CD4-positive, alpha-beta T cell (primary cell): Measurements from ENCODE around the gene HECW1. TPM values are rescaled to one million over a fixed set of nuclear protein-coding genes. Genes with fewer than 3 reads are reported as not detected.

ENCODE experiments used
- ATAC-seq: fragments of 200-7000 bp; cut with Tn5 transposase; one replicate; pipeline ENCODE4 v1.10.0; 2022; ENCODE audit warnings: mild to moderate bottlenecking; ENCODE audit not compliant: poor library complexity
- CTCF ChIA-PET: fragments of 350-600 bp; sonication (Branson Sonifier 250); formaldehyde crosslinking; loops from one replicate; lab custom pipeline; 2021; ENCODE audit warnings: antibody characterized with exemption, inconsistent platforms; lab: Charles Lee
- POLR2A ChIA-PET: fragments of 350-600 bp; sonication (Branson Sonifier 250); formaldehyde crosslinking; loops from one replicate; lab custom pipeline; 2021; ENCODE audit warnings: antibody characterized with exemption, inconsistent platforms; lab: Charles Lee
- DNase-seq, 14 experiments: peaks; one replicate each; pipeline ENCODE4 v3.0.0-alpha.2; 2013 to 2020; ENCODE audit warnings: mixed read lengths in 2 of 14
- H3K27ac ChIP-seq, 2 donors: one replicate each; pipeline versions ENCODE4 v1.5.1 to v1.7.0; 2013; ENCODE audit warnings: low read length in 2 of 2, low read depth in 1 of 2, mild to moderate bottlenecking in 1 of 2
- H3K27me3 ChIP-seq, 2 experiments: 1 replicate in 1 of 2; 2 replicates in 1 of 2; pipeline versions ENCODE4 v1.6.1 to v1.7.0; 2013; ENCODE audit warnings: low read length in 2 of 2, control low read depth in 1 of 2, mild to moderate bottlenecking in 1 of 2, moderate library complexity in 1 of 2; ENCODE audit not compliant: insufficient read depth in 2 of 2, control insufficient read depth in 1 of 2
- H3K36me3 ChIP-seq: one replicate; pipeline ENCODE4 v1.6.1; 2013; ENCODE audit warnings: low read length, control low read depth; ENCODE audit not compliant: insufficient read depth
- H3K4me1 ChIP-seq: one replicate; pipeline ENCODE4 v1.6.1; 2013; ENCODE audit warnings: low read length, control low read depth; ENCODE audit not compliant: insufficient read depth
- H3K4me3 ChIP-seq: one replicate; pipeline ENCODE4 v1.5.1; 2013; ENCODE audit warnings: mild to moderate bottlenecking, low read length, moderate library complexity
- H3K9me3 ChIP-seq, 2 experiments: 1 replicate in 1 of 2; 2 replicates in 1 of 2; pipeline versions ENCODE4 v1.6.1 to v1.7.0; 2013; ENCODE audit warnings: low read length in 2 of 2, mild to moderate bottlenecking in 2 of 2, control low read depth in 1 of 2, moderate library complexity in 1 of 2; ENCODE audit not compliant: control insufficient read depth in 1 of 2, insufficient read depth in 1 of 2
- H3K27ac Mint-ChIP-seq: one replicate; pipeline ENCODE4 v1.8.0; 2020; ENCODE audit warnings: mixed read lengths
- H3K27me3 Mint-ChIP-seq: one replicate; pipeline ENCODE4 v1.8.0; 2021; ENCODE audit warnings: mixed read lengths
- H3K36me3 Mint-ChIP-seq: one replicate; pipeline ENCODE4 v1.8.0; 2021; ENCODE audit warnings: low read depth, mixed read lengths
- H3K4me1 Mint-ChIP-seq: one replicate; pipeline ENCODE4 v1.8.0; 2021; ENCODE audit warnings: low read depth, mixed read lengths
- H3K4me3 Mint-ChIP-seq: one replicate; pipeline ENCODE4 v1.8.0; 2020; ENCODE audit warnings: mild to moderate bottlenecking, mixed read lengths
- H3K9me3 Mint-ChIP-seq: one replicate; pipeline ENCODE4 v1.8.0; 2020; ENCODE audit warnings: mixed read lengths
- intact Hi-C, 2 experiments: fragments of 100-400 bp; cut with DNase I in 1 of 2; cut with micrococcal nuclease in 1 of 2; formaldehyde crosslinking; loops; one replicate each; pipeline versions ENCODE4 v1.15.1 to v1.9.0; 2023 to 2025; cut with DNase I, micrococcal nuclease
- total RNA-seq, 174 experiments: library from RNA in 2 of 174; stranded (reverse) in 2 of 174; gene quantifications; one replicate each; pipeline ENCODE4 v1.2.3 and lab custom pipeline; 2021 to 2026
- TF ChIP-seq, protein P1 (sequence below): fragments of 200-600 bp; IDR thresholded peaks from one replicate; pipeline ENCODE4 v1.8.0; 2022; ENCODE audit warnings: antibody characterized with exemption, mild to moderate bottlenecking

HECW1 gene
- total RNA-seq, 2 experiments from 2014 or later = not detected

DNA sequence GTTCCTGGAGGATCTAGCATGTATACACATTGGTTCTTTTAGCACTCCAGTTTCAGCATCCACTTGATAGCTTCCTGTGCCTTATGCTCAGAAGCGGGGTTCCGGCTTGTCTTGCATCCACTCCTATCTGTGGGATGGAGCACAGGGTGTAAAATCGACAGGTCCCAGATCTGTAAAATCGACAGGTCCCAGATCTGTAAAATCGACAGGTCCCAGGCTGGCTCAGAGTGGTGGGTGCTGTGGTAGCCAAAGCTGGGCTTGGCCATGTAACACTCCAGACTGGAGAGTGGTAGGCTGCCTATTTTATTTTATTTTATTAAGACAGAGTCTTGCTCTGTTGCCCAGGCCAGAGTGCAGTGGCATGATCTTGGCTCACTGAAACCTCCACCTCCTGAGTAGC lies 30.3 kb downstream of the HECW1 start:
- Mint-ChIP-seq H3K27ac (no peak overlapping the region), H3K36me3 (no peaks in the 10 kb centered on the region), H3K27me3 (peaks cover 60% of the 10 kb centered on the region), H3K4me1 (no peaks in the 10 kb centered on the region), H3K9me3 (no peaks in the 10 kb centered on the region), H3K4me3 (no peak overlapping the region)
- H3K4me3 ChIP-seq = no peak overlapping the region
- no peaks in the 10 kb centered on the region for H3K4me1 ChIP-seq
- H3K27ac ChIP-seq = no peak overlapping the region
- no peaks in the 10 kb centered on the region for H3K36me3 ChIP-seq
- TF ChIP-seq, protein P1, sequence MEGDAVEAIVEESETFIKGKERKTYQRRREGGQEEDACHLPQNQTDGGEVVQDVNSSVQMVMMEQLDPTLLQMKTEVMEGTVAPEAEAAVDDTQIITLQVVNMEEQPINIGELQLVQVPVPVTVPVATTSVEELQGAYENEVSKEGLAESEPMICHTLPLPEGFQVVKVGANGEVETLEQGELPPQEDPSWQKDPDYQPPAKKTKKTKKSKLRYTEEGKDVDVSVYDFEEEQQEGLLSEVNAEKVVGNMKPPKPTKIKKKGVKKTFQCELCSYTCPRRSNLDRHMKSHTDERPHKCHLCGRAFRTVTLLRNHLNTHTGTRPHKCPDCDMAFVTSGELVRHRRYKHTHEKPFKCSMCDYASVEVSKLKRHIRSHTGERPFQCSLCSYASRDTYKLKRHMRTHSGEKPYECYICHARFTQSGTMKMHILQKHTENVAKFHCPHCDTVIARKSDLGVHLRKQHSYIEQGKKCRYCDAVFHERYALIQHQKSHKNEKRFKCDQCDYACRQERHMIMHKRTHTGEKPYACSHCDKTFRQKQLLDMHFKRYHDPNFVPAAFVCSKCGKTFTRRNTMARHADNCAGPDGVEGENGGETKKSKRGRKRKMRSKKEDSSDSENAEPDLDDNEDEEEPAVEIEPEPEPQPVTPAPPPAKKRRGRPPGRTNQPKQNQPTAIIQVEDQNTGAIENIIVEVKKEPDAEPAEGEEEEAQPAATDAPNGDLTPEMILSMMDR = no peak
- intact Hi-C loops = no loop called here
- POLR2A ChIA-PET = no interaction called here
- H3K27me3 ChIP-seq = peaks cover 8 to 13% of the 10 kb centered on the region in 2 experiments
- no peaks in the 10 kb centered on the region for H3K9me3 ChIP-seq
- no peak for DNase-seq
- CTCF ChIA-PET = no interaction called here
- ATAC-seq = no peak

DNA sequence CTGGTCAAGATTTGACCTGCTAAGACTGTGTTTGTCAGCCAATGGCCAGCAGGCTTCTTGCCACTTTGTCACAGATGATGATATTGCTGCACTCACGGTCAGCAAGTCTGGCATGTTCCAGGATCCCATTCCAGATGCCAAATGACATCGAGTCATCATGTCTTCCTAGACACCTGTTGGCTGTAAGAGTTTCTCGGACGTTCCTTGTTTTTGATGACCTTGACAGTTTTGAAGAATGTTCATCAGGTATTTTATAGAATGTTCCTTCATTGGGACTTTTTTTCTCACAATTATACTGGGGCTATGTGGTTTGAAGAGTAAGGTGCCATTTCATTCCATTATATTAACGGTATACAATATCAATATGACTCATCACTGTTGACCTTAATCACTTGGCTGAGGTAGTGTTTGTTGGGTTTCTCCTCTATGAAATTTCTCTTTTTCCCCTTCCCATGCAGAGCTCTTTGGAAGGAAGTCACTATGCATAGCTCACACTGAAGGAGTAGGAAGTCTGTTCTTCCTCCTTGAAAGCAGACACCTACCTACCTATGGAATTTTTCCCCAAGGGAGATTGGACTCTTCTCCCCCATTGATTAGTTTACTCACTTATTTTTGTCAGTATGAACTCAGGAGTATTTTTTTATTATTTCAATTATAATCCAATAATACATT lies 31.6 kb downstream of the HECW1 start:
- Histone ChIP-seq H3K36me3 (no peaks in the 10 kb centered on the region), H3K27me3 (peaks cover 8 to 13% of the 10 kb centered on the region in 2 experiments), H3K9me3 (no peaks in the 10 kb centered on the region), H3K27ac (no peak overlapping the region), H3K4me1 (no peaks in the 10 kb centered on the region), H3K4me3 (no peak overlapping the region)
- no peak overlapping the region for H3K27ac Mint-ChIP-seq
- ATAC-seq (no peak), DNase-seq (no peak)
- CTCF ChIA-PET = no interaction called here
- POLR2A ChIA-PET = no interaction called here
- TF ChIP-seq, protein P1 = no peak
- H3K9me3 Mint-ChIP-seq = no peaks in the 10 kb centered on the region
- H3K36me3 Mint-ChIP-seq = no peaks in the 10 kb centered on the region
- intact Hi-C loops = no loop called here
- H3K27me3 Mint-ChIP-seq = peaks cover 57% of the 10 kb centered on the region
- H3K4me3 Mint-ChIP-seq = no peak overlapping the region
- no peaks in the 10 kb centered on the region for H3K4me1 Mint-ChIP-seq

DNA sequence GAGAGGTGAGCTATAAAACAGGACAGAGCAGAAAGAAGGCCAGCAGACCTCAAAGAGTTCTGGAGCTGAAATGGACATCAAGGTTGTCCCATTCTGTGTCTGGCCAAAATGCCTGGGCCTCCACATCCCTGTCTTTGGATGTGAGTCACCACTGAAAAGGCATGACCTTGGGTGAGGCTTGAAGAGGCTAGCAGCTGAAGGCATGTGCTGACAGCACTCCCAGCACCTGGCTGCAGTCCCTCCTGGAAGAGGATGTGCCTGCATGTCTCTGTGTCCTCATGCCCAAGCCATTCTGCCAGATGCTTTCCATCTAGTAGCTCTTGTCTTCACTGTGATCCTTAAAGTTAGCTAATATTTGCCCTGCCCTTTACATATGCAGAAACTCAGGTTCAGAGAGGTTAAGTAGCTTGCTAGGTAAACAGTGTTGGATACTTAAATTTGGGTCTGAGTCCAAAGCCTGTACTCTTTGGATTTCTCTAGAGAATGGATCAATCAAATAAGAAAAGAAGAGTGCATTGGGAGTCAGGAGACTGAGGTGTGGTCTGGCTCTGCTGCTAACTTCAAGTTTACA lies 35.8 kb downstream of the HECW1 start:
- TF ChIP-seq, protein P1 = no peak
- H3K9me3 Mint-ChIP-seq = no peaks in the 10 kb centered on the region
- DNase-seq (no peak), ATAC-seq (no peak)
- Histone ChIP-seq H3K4me1 (no peaks in the 10 kb centered on the region), H3K27ac (no peak overlapping the region), H3K36me3 (no peaks in the 10 kb centered on the region), H3K4me3 (no peak overlapping the region), H3K9me3 (peaks cover 0 to 6% of the 10 kb centered on the region in 2 experiments), H3K27me3 (peaks cover 8 to 13% of the 10 kb centered on the region in 2 experiments)
- no peak overlapping the region for H3K4me3 Mint-ChIP-seq
- H3K36me3 Mint-ChIP-seq = no peaks in the 10 kb centered on the region
- no peaks in the 10 kb centered on the region for H3K4me1 Mint-ChIP-seq
- intact Hi-C loops = no loop called here
- POLR2A ChIA-PET = no interaction called here
- CTCF ChIA-PET = no interaction called here
- no peak overlapping the region for H3K27ac Mint-ChIP-seq
- peaks cover 64% of the 10 kb centered on the region for H3K27me3 Mint-ChIP-seq
